Astrocyte (in vitro differentiated cells and primary cell): ENCODE measurements around the gene LMBR1L.

Experiments used
- CTCF ChIP-seq: IDR thresholded peaks from 2 replicates; pipeline ENCODE4 v1.5.1; 2011; ENCODE audit warnings: low read depth, mild to moderate bottlenecking, inconsistent platforms, low read length, moderate library complexity; ENCODE audit not compliant: insufficient read depth
- EZH2 ChIP-seq: IDR thresholded peaks from 2 replicates; pipeline ENCODE4 v1.6.1; 2012; ENCODE audit warnings: mild to moderate bottlenecking, low read length, inconsistent platforms; ENCODE audit not compliant: insufficient read depth

GRCh38 chr12:49137476-49137875, 26.8 kb upstream of the LMBR1L start:
- TF ChIP-seq CTCF (no peak), EZH2 (no peak)
